HG03097 (cell line): ENCODE results near the gene JAG2.
"Not testable (repeated sequence)": the region's sequence is repeated elsewhere in the genome, so short reads cannot be mapped to it uniquely, and the experiment has no call there.

Source experiments
- ATAC-seq: cut with Tn5 transposase; IDR thresholded peaks from one replicate; pipeline ENCODE4 v1.9.1; 2021; ENCODE audit not compliant: unreplicated experiment, low FRiP score

The JAG2 gene

GRCh38 chr14:105123981-105124765 lies 44.4 kb downstream of the JAG2 start:
- ATAC-seq: no peak

DNA sequence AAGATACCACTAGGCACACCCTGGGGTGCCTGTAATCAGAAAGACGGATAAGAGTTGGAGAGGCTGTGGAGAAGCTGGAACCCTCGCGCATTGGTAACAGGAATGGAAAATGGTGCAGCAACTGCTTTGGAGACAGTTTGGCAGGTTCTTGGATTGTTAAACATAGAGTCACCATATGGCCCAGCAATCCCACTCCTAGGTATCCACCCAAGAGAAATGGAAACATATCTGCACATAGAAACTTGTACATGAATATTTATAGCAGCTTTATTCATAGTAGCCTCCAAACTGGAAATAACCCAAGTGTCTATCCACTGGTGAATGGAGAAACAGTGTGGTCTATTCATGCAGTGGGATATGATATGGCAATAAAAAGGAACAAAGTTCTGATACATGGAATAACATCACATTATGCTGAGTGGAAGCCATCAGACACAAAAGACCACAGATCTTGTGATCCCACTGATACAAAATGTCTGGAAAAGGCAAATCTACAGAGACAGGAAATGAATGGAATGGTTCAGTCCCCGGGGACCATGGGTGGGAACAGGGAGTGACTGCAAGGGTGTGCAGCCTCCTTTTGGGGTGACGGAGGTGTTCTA lies 45.4 kb downstream of the JAG2 start:
- ATAC-seq: no peak

- no peak for ATAC-seq
Observed at GRCh38 chr14:105120056-105120455, 48.5 kb downstream of the JAG2 start.

DNA sequence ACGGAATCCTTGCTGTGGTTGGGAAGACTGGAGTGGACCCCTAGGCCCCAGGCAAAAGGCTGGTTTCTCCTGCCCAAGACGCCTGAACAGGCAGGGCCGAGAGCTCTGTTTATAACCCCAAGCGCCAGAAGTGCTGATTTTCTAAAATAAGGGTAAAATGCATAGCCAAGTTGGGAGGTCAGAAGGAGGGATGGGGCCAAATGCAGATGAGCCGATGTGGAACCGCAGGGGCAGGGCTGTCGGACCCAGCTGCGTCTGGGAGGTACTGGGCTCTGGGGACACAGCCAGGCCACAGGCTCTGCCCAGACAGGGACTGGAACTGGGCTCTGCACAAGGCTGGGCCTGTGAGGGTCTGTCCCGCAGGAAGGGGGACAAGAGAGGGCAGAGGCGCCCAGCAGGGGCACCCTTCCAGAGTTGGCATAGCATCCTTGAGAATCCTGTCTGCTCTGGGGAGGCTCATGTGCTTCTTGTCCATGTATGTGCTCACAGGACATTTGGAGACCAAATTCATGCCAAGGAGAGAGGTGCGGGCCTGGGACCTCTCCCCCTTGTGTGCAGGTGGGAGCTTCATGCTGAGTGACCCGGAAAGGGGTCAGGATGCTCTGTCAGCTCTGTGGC lies 49.1 kb downstream of the JAG2 start:
- no peak for ATAC-seq

- ATAC-seq: no peak
Observed at GRCh38 chr14:105118646-105119407, 49.7 kb downstream of the JAG2 start.

GRCh38 chr14:105117710-105118385 lies 50.7 kb downstream of the JAG2 start:
- ATAC-seq: no peak

- no peak for ATAC-seq
Observed at GRCh38 chr14:105117257-105117646, 51.3 kb downstream of the JAG2 start.

DNA sequence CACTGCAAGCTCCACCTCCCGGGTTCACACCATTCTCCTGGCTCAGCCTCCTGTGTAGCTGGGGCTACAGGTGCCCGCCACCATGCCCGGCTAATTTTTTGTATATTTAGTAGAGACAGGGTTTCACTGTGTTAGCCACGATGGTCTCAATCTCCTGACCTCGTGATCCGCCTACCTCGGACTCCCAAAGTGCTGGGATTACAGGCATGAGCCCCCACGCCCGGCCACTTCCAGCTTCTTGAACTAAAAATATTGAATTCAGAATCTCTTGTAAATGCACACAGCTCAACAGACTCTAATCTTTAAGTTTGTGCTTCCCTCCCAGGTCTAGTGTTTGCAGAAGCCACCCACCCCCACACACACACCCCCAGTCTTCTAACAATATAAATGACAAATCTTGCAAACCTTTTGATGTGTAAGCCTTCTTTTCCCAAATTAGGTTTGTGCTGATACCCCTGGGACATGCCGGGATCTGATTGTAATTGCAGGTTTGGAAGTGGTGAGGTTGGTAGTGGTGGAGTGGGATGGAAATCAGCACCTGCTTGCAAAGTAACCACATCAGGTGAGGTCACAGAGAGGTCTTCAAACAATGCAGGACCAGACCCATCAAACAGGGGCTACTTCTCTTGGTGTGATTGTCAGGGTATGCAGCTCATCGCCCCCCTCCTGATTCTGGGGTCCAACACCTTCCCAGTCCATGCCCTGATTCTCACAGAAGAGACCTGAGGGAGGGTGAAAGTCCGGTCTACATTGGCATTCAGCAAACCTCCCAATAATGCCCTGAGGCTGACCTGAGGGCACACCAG lies 51.9 kb downstream of the JAG2 start:
- no peak for ATAC-seq

DNA sequence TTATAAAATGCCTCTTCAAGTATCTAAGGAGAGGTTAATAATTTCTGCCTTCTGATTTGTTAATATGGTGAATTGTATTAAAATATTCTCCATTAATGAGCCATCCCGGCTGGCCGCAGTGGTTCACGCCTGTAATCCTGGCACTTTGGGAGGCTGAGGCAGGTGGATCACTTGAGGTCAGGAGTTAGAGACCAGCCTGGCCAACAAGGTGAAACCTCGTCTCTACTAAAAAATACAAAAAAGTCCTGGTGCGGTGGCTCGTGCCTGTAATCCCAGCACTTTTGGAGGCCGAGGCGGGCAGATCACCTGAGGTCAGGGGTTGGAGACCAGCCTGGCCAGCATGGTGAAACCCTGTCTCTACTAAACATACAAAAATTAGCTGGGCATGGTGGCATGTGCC lies 59.3 kb downstream of the JAG2 start:
- ATAC-seq: not testable (repeated sequence)

- ATAC-seq: no peak
Observed at GRCh38 chr14:105108516-105108864, 60.1 kb downstream of the JAG2 start.

GRCh38 chr14:105107781-105108515 lies 60.6 kb downstream of the JAG2 start:
- no peak for ATAC-seq

DNA sequence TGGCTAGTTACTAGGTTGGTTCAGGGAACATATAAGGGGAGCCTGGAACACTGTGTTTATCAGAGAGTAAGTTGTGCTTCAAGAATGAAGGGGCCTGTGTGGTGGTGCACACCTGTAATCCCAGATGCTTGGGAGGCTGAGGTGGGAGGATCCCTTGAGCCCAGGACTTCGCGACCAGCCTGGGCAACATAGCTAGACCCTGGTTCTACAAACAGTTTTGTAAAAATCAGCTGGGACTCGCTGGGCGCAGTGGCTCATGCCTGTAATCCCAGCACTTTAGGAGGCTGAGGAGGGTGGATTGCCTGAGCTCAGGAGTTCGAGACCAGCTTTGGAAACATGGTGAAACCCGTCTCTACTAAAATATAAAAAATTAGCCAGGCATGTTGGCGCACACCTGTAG lies 61.2 kb downstream of the JAG2 start:
- ATAC-seq: no peak

DNA sequence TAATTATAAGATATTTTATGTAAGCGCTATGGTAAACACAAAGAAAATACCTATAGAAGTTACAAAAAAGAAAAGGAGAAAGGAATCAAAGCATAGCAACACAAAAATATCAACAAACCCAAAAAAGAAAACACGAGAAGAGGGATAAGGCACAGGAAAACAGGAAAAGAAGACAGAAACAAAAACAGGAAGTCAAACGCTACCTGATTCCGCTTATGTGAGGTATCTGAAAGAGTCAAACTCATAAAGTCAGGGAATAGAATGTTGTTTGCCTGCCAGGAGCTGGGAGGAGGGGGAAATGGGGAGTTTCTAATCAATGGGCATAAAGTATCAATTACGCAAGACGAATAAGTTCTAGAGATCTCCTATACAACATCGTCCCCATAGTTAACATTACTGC lies 63.4 kb downstream of the JAG2 start:
- ATAC-seq: no peak

DNA sequence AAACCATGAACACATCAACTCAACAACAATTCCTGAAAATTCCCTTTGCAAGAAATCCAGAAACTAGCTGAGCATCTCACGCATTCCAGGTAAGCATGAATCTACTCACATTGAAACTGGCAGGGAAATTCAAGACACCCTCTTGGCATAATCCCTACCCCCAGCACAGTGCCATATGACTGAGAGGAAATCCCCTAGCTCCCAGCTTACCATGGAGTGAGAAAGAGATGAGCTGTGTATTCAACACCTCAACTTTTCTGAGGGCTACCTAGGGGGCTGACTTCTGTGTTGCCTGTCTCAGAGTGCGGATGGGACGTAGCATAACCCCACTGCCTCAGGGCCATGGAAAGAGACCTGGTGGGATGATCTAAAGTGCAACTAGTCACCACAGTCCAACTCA lies 65.7 kb downstream of the JAG2 start:
- ATAC-seq: no peak

GRCh38 chr14:105102361-105102870 lies 66.2 kb downstream of the JAG2 start:
- no peak for ATAC-seq

DNA sequence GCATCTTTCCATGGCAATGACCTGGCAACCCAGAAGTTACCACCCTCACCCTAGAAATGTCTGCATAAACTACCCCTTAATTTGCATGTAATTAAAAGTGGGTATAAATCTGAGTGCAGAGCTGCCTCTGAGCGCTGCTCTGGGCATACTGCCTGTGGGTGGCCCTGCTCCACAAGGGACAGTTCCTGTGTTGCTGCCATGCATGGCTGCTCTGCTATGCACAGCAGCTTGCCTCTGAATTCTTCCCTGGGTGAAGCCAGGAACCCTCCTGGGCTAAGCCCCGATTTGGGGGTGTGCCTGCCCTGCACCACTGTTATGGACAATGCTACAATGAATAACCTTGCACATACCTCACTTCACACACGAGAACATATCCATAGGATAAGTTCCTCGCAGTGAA lies 67.7 kb downstream of the JAG2 start:
- ATAC-seq: no peak

DNA sequence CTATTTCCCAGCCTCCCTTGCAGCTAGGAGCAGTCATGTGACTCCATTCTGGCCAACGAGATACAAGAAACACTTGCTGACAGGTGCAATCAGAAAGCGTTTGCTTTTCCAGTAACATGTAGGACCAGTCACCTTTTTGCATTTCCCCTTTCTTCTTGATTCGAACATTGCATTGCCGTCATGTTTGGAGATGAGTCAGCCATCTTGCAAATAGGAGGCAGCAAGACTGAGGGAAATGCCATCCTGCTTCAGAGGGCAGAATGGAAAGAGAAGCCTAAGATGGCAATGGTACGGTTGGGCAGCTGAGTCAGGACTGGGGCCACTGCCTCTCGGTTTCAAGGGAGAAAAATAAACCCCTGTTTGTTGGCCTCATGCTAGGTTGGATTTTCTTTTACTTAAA lies 68.8 kb downstream of the JAG2 start:
- ATAC-seq: no peak

DNA sequence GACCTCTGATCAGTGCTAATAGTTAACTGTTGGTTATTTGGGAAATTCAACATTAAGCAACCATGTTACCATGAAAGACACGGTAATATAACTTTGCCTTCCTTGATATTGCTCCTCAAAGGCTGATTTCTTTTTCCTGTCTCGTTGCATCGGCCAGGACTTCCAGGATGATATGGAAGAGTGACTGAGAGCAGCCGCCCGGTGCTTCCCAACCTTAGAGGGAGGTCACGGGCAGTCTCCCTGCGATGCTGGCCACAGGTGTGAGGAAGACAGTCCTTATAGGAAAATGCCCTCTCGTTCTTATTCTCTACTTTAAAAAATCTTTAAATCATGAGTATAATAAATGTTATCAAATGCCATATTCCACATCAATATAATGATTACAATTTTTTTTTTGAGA lies 70.3 kb downstream of the JAG2 start:
- no peak for ATAC-seq

DNA sequence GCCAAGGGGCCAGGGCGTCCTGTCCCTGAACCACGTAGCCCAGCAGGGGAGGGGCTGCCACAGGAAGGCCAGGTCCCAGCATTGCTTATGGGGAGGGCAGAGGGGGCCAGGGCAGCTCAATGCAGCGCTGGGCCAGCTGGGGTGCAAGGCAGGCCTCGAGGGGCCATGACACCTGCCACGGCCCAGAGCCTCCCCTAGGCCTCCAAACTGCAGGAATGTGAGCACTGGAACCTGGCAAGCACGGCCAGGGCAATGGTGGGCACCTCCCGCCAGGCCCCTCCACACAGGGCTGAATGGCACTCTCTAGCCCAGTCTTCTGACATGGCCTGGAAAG lies 70.8 kb downstream of the JAG2 start:
- no peak for ATAC-seq
